Measurements from ENCODE around the gene CPA4.

DNA sequence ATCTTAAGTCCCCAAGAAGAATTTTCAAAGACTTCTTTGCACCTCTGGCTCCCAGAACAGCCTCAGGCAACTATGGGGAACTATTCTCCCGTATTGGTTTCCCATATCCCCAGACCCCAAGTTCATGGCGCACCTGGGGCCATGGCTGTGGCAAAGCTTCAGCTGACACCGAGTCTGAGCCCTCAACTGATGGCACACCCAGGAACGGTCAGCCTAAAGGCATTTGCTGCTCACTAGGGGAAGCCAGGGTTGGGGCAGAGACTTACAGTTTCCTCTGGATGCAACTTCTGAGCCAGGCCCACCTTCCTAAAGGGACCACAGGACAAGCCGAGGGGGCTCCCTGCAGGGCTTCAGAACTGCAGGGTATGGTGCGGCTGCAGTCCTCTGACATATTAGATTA is 73.6 kb downstream of the CPA4 start:
- TF ChIP-seq, protein P1, sequence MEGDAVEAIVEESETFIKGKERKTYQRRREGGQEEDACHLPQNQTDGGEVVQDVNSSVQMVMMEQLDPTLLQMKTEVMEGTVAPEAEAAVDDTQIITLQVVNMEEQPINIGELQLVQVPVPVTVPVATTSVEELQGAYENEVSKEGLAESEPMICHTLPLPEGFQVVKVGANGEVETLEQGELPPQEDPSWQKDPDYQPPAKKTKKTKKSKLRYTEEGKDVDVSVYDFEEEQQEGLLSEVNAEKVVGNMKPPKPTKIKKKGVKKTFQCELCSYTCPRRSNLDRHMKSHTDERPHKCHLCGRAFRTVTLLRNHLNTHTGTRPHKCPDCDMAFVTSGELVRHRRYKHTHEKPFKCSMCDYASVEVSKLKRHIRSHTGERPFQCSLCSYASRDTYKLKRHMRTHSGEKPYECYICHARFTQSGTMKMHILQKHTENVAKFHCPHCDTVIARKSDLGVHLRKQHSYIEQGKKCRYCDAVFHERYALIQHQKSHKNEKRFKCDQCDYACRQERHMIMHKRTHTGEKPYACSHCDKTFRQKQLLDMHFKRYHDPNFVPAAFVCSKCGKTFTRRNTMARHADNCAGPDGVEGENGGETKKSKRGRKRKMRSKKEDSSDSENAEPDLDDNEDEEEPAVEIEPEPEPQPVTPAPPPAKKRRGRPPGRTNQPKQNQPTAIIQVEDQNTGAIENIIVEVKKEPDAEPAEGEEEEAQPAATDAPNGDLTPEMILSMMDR (IDR thresholded peaks at IDR 0.05; ENCODE audit: low read depth, low read length, poor library complexity, severe bottlenecking), result no peak
- TF ChIP-seq EZH2phosphoT487 (IDR thresholded peaks at IDR 0.05; ENCODE audit: borderline replicate concordance, low read length), result no peak
